Osteoblast (primary cell): Measurements from ENCODE around the gene ANKRD13C. TPM values are rescaled to one million over a fixed set of nuclear protein-coding genes. Genes with fewer than 3 reads are reported as not detected.

Experiments
- DNase-seq: peaks from one replicate; pipeline ENCODE4 v3.0.0; 2011; ENCODE audit warnings: low spot score, mixed read lengths; ENCODE audit not compliant: insufficient read length; ENCODE audit errors: missing footprints
- H2AFZ ChIP-seq: 2 replicates; pipeline ENCODE4 v1.6.0; 2011; ENCODE audit warnings: mild to moderate bottlenecking, low read length
- H3K27ac ChIP-seq: 2 replicates; pipeline ENCODE4 v1.5.1; 2011; ENCODE audit warnings: mild to moderate bottlenecking, low read depth, low read length, moderate library complexity
- H3K27me3 ChIP-seq: 2 replicates; pipeline ENCODE4 v1.6.0; 2012; ENCODE audit warnings: mild to moderate bottlenecking, control low read depth, inconsistent platforms, low read length, moderate library complexity; ENCODE audit not compliant: insufficient read depth
- H3K36me3 ChIP-seq: 2 replicates; pipeline ENCODE4 v1.5.1; 2011; ENCODE audit warnings: mild to moderate bottlenecking, low read length, control low read depth, moderate library complexity; ENCODE audit not compliant: insufficient read depth
- H3K4me1 ChIP-seq: 2 replicates; pipeline ENCODE4 v1.5.1; 2011; ENCODE audit warnings: mild to moderate bottlenecking, low read length, control low read depth, moderate library complexity; ENCODE audit not compliant: insufficient read depth
- H3K4me2 ChIP-seq: 2 replicates; pipeline ENCODE4 v1.6.0; 2011; ENCODE audit warnings: mild to moderate bottlenecking, low read length; ENCODE audit not compliant: insufficient read depth
- H3K4me3 ChIP-seq: fragments of 200-600 bp; sonication (generic); 3 replicates; pipeline ENCODE4 v1.5.1; 2012; ENCODE audit warnings: mild to moderate bottlenecking, low read length, inconsistent platforms; ENCODE audit not compliant: insufficient read depth
- H3K79me2 ChIP-seq: 2 replicates; pipeline ENCODE4 v1.6.0; 2012; ENCODE audit warnings: mild to moderate bottlenecking, low read length, control low read depth, inconsistent platforms; ENCODE audit not compliant: insufficient read depth
- H3K9me3 ChIP-seq: 2 replicates; pipeline ENCODE4 v1.5.1; 2011; ENCODE audit warnings: low read depth, low read length, control low read depth
- H4K20me1 ChIP-seq: 2 replicates; pipeline ENCODE4 v1.6.0; 2012; ENCODE audit warnings: mild to moderate bottlenecking, low read length, control low read depth; ENCODE audit not compliant: insufficient read depth
- total RNA-seq: library from RNA; depleted of rRNA; stranded (reverse); fragments of >200 nt; gene quantifications from 2 replicates; pipeline ENCODE4 v1.2.3, GENCODE V29; 2012
- TF ChIP-seq, protein P1 (sequence below): IDR thresholded peaks from 2 replicates; pipeline ENCODE4 v1.5.1; 2011; ENCODE audit warnings: mild to moderate bottlenecking, low read depth, low read length, moderate library complexity; ENCODE audit errors: extremely low read depth

ANKRD13C gene
- total RNA-seq, 1 donor = 39.1 TPM

DNA sequence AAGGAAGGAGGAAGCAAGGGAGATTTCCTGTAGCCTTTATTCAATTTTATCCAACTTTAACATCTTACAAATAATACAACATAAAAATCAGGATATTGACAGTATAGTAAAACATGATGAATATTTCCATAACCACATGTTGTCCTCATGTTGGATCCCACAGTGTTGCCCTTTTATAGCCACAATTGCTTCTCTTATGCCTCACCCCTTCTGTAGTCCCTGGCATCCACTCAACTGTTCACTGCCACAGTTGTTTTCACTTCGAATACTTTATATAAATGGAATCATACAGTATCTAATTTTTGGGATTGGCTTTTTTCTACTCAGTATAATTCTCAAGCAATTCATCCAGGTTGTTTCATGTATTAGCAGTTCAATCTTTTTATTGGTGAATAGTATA, 88.6 kb downstream of the ANKRD13C start:
- Histone ChIP-seq H3K4me3 (no peak overlapping the region), H3K27me3 (no peaks in the 10 kb centered on the region), H2AFZ (no peak overlapping the region), H3K4me1 (no peaks in the 10 kb centered on the region), H3K36me3 (peaks cover 18% of the 10 kb centered on the region), H3K9me3 (no peaks in the 10 kb centered on the region), H3K79me2 (no peaks in the 10 kb centered on the region), H3K27ac (no peak overlapping the region), H3K4me2 (no peak overlapping the region), H4K20me1 (no peaks in the 10 kb centered on the region)
- DNase-seq = no peak
- TF ChIP-seq, protein P1, sequence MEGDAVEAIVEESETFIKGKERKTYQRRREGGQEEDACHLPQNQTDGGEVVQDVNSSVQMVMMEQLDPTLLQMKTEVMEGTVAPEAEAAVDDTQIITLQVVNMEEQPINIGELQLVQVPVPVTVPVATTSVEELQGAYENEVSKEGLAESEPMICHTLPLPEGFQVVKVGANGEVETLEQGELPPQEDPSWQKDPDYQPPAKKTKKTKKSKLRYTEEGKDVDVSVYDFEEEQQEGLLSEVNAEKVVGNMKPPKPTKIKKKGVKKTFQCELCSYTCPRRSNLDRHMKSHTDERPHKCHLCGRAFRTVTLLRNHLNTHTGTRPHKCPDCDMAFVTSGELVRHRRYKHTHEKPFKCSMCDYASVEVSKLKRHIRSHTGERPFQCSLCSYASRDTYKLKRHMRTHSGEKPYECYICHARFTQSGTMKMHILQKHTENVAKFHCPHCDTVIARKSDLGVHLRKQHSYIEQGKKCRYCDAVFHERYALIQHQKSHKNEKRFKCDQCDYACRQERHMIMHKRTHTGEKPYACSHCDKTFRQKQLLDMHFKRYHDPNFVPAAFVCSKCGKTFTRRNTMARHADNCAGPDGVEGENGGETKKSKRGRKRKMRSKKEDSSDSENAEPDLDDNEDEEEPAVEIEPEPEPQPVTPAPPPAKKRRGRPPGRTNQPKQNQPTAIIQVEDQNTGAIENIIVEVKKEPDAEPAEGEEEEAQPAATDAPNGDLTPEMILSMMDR = no peak

DNA sequence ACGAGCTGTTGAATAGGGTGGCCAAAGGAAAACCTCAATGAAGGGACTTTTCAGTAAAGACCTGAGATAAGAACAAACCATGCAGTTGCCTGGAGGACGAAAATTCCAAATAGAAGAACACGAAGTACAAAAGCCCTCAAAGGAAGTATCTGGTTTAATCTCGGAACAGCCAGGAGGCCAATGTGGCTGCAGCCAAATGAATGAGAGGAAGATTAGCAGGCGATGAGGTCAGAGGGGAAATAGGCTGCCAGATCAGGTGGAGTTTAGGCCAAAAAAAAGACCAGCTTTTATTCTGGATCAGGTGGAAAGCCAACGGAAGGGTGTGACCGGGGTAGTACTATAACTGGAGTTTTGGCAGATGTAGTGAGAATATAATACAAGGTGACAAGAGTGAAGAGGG, 89.7 kb downstream of the ANKRD13C start:
- Histone ChIP-seq H3K4me3 (no peak overlapping the region), H2AFZ (no peak overlapping the region), H4K20me1 (no peaks in the 10 kb centered on the region), H3K27me3 (no peaks in the 10 kb centered on the region), H3K9me3 (no peaks in the 10 kb centered on the region), H3K36me3 (peaks cover 18% of the 10 kb centered on the region), H3K4me1 (no peaks in the 10 kb centered on the region), H3K4me2 (no peak overlapping the region), H3K27ac (no peak overlapping the region), H3K79me2 (no peaks in the 10 kb centered on the region)
- TF ChIP-seq, protein P1 = no peak
- no peak for DNase-seq

DNA sequence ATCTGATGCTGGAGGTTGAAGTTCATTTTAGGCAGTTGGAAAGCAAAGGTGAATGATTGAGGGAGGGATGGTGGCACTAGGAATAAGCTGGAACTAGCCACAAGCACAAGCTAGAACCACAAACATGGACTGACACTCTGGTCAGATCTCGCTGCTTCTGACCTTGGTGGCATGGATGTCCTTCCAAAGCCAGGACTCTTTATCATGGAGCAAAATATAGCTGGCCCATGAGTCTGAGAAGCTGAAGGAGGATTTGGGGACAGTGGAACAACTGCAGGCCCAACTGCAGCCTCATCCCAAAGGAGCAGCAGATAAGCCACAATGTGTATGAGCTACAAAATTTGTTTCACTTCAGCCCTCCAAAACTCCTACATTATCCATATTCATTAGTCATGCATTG, 97.9 kb downstream of the ANKRD13C start:
- Histone ChIP-seq H4K20me1 (no peaks in the 10 kb centered on the region), H3K27me3 (no peaks in the 10 kb centered on the region), H3K9me3 (no peaks in the 10 kb centered on the region), H2AFZ (no peak overlapping the region), H3K36me3 (peaks cover 10% of the 10 kb centered on the region), H3K4me3 (no peak overlapping the region), H3K79me2 (no peaks in the 10 kb centered on the region), H3K4me1 (no peaks in the 10 kb centered on the region), H3K4me2 (no peak overlapping the region), H3K27ac (no peak overlapping the region)
- no peak for DNase-seq
- TF ChIP-seq, protein P1 = no peak

DNA sequence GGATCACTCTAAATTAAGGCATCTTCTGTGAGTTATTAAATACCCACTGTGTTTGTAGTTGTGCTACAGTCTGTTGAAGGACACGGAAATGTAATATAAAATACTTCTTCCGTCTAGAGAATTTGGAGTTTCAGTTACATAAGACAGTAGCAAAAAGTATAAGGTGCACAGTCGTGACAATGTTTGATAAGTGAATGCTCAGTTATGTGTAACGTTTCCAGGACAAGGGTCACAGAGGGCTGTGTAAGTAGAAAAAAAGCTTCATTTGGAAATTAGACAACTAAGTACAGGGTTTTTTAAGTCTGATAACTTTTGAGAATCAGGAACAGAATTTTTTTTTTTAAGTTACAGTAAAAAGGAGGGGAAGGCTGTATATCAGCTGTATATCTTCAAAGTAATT, 105.8 kb downstream of the ANKRD13C start:
- Histone ChIP-seq H3K9me3 (no peaks in the 10 kb centered on the region), H3K79me2 (no peaks in the 10 kb centered on the region), H3K4me2 (no peak overlapping the region), H3K27ac (no peak overlapping the region), H2AFZ (no peak overlapping the region), H3K27me3 (no peaks in the 10 kb centered on the region), H3K4me1 (no peaks in the 10 kb centered on the region), H3K4me3 (no peak overlapping the region), H3K36me3 (peaks cover 88% of the 10 kb centered on the region), H4K20me1 (peaks cover 7% of the 10 kb centered on the region)
- DNase-seq = no peak
- TF ChIP-seq, protein P1 = no peak
